Muscle layer of colon (tissue), 2 donors: ENCODE data around the gene GRIFIN.

ENCODE experiments used
- H3K27ac ChIP-seq: one replicate; pipeline ENCODE4 v1.7.0; 2013; ENCODE audit warnings: low read depth, mild to moderate bottlenecking, low read length, moderate library complexity
- H3K27me3 ChIP-seq, 2 donors: one replicate each; pipeline ENCODE4 v1.7.0; 2013; ENCODE audit warnings: low read length in 2 of 2, mild to moderate bottlenecking in 2 of 2; ENCODE audit not compliant: insufficient read depth in 2 of 2, control insufficient read depth in 1 of 2
- H3K36me3 ChIP-seq: one replicate; pipeline ENCODE4 v1.7.0; 2013; ENCODE audit warnings: mild to moderate bottlenecking, low read length; ENCODE audit not compliant: insufficient read depth
- H3K4me1 ChIP-seq: one replicate; pipeline ENCODE4 v1.7.0; 2013; ENCODE audit warnings: mild to moderate bottlenecking, low read length; ENCODE audit not compliant: insufficient read depth
- H3K4me3 ChIP-seq, 2 donors: one replicate each; pipeline ENCODE4 v1.7.0; 2013; ENCODE audit warnings: low read length in 2 of 2, low read depth in 1 of 2, mild to moderate bottlenecking in 1 of 2, moderate library complexity in 1 of 2
- H3K9ac ChIP-seq: one replicate; pipeline ENCODE4 v1.7.0; 2013; ENCODE audit warnings: low read length
- H3K9me3 ChIP-seq: one replicate; pipeline ENCODE4 v1.7.0; 2013; ENCODE audit warnings: mild to moderate bottlenecking, low read length
- donor health status: abdominal sarcoma.
- donor health status: Adenocarcinoma of cecum.

The GRIFIN gene

DNA sequence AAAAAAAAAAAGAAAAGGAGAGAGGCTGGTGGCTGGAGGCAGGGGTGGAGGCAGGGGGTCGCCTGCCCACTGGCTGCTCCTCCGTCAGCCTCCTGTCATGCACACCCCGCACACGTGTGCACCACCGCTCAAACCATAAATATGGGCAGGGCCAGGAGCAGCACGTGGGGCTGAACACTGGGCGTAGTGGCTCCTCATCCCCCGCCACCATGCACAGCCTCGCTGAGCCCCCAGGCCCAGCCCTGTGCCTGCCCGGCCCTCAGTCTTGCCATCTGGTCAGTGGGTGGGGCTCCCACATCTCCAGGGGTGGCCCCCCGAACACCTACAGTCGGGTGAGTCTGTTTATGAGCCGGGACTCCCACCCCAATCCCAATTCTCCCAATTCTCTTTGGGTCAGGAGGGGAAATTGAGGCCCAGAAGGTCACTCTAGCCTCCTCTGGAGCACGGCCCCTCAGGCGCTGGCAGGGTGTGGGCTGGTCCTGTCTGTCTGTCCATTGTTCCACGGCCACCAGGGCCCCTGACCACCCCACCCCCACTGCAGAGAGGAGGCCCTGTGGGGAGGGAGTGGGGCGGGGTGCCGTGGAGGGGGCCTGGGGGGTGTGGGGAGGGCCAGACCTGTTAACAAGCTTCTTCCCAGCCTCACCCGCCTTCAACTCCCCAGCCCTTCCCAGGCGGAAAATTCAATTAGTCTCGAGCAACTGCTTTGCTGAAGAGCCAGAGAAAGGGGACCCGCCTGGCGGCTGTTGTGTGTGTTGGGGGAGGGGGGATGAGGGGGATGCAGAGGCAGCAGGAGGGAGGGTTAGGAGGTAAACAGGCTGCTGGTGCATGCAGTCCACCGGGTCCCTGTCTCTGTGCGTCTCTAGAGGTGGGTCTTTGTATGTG, 19.5 kb upstream of the GRIFIN start:
- no peak overlapping the region for H3K9ac ChIP-seq
- H3K4me1 ChIP-seq = no peaks in the 10 kb centered on the region
- peaks cover 0 to 34% of the 10 kb centered on the region in 2 donors for H3K27me3 ChIP-seq
- no peak overlapping the region for H3K27ac ChIP-seq
- no peaks in the 10 kb centered on the region for H3K36me3 ChIP-seq
- H3K9me3 ChIP-seq = no peaks in the 10 kb centered on the region
- no peak overlapping the region for H3K4me3 ChIP-seq

DNA sequence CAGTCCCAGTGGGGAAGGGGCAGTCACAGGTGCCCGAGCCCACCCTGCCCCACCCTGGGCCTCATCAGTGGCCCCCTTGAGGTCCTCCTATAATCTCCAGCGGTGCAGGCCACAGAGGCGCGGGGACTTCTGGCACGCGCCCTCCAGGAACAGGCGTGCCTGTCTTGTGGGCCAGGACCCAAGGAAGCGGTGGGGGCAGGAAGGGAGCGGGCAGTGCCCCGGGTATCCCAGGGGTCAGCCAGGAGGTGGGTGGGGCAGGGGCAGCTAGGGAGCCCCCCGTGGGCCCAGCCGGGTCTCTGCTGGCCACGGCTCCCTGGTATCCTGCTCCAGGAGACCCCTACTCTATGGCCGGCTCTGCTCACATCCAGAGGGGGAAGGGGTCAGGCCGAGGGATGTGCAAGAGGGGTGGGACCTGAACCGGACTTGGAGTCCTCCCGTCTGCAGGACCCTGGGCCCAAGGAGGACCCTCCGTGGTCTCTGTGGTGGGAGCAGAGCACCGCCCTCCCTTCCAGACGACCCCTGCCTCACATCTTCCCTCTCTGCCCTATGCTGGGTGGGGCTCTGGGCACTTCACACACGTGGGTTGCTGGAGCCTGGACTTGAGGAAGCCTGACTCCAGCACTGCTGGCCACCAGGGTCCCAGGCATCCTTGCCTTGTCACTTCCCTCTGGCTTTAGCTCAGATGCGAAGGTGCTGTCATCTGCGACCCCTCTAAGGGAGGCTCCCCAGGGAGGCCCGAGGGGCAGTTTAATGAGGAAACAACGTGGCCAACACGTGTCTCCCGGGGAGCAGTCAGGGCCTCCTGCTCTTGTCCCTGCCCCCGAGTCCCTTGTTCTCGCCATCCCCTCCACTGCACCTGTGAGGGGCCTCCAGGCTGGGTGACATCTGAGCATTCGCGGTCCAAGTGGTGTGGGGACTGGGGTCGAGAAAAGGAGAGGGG, 18.3 kb upstream of the GRIFIN start:
- no peak overlapping the region for H3K4me3 ChIP-seq
- no peaks in the 10 kb centered on the region for H3K4me1 ChIP-seq
- H3K36me3 ChIP-seq = no peaks in the 10 kb centered on the region
- H3K27ac ChIP-seq = no peak overlapping the region
- no peaks in the 10 kb centered on the region for H3K9me3 ChIP-seq
- H3K27me3 ChIP-seq = peaks cover 0 to 34% of the 10 kb centered on the region in 2 donors
- H3K9ac ChIP-seq = no peak overlapping the region

DNA sequence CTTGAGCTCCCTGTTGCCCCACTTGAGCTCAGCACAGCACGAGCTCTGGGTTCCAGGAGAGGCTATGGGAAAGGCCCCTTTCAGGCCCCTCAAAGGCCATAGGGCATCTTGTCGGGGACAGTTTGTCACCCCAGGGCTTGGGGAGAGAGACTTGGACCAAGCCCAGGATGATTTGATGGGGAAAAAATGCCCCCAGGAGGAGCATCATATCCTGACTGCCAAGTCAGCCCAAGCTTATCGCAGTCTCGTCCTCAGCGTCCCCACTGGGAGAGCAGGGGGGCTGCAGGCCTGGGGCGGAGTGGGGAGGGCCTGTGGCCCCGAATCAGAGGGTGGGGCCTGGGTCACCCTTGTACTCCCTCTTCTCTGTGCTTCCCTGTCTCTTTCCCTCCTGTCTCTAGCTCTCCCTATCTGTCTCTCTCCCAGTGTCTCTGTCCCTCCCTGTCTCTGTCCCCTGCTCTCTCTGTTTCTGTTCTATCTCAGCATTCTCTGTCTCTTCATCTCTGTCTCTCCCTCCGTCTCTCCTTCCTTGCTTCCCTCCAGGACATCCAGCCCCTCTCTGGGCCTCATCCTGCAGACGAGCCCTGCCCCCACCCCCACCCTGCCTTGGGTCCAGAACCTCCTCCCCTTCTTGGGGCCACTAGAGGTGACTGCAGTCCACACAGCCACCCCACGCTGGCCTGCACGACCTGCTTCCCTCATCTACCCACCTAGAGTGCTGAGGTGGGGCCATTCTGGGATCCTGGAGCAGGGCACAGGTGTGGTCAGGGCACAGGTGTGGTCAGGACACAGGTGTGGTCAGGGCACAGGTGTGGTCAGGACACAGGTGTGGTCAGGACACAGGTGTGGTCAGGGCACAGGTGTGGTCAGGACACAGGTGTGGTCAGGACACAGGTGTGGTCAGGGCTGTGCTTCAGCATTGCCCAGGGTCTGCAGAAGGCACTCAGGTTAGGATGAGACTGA, 17.3 kb upstream of the GRIFIN start:
- Histone ChIP-seq H3K9me3 (no peaks in the 10 kb centered on the region), H3K4me1 (no peaks in the 10 kb centered on the region), H3K36me3 (no peaks in the 10 kb centered on the region), H3K9ac (no peak overlapping the region), H3K4me3 (no peak overlapping the region), H3K27ac (no peak overlapping the region), H3K27me3 (peaks cover 0 to 30% of the 10 kb centered on the region in 2 donors)

- no peak overlapping the region for H3K9ac ChIP-seq
- no peaks in the 10 kb centered on the region for H3K4me1 ChIP-seq
- H3K27me3 ChIP-seq = peaks cover 0 to 27% of the 10 kb centered on the region in 2 donors
- H3K27ac ChIP-seq = no peak overlapping the region
- no peaks in the 10 kb centered on the region for H3K36me3 ChIP-seq
- no peaks in the 10 kb centered on the region for H3K9me3 ChIP-seq
- no peak overlapping the region for H3K4me3 ChIP-seq
Observed at GRCh38 chr7:2492038-2492437, 15.8 kb upstream of the GRIFIN start.

- H3K4me3 ChIP-seq = no peak overlapping the region
- H3K4me1 ChIP-seq = no peaks in the 10 kb centered on the region
- no peak overlapping the region for H3K27ac ChIP-seq
- no peaks in the 10 kb centered on the region for H3K36me3 ChIP-seq
- H3K9ac ChIP-seq = no peak overlapping the region
- H3K9me3 ChIP-seq = no peaks in the 10 kb centered on the region
- H3K27me3 ChIP-seq = peaks cover 0 to 23% of the 10 kb centered on the region in 2 donors
Observed at GRCh38 chr7:2490181-2490651, 14.0 kb upstream of the GRIFIN start.

- H3K9me3 ChIP-seq = no peaks in the 10 kb centered on the region
- no peaks in the 10 kb centered on the region for H3K36me3 ChIP-seq
- H3K27ac ChIP-seq = no peak overlapping the region
- H3K4me1 ChIP-seq = no peaks in the 10 kb centered on the region
- H3K4me3 ChIP-seq = no peak overlapping the region
- H3K27me3 ChIP-seq = peaks cover 0 to 15% of the 10 kb centered on the region in 2 donors
- H3K9ac ChIP-seq = no peak overlapping the region
Observed at GRCh38 chr7:2488681-2489080, 12.5 kb upstream of the GRIFIN start.

- Histone ChIP-seq H3K9me3 (no peaks in the 10 kb centered on the region), H3K4me3 (no peak overlapping the region), H3K9ac (no peak overlapping the region), H3K27ac (no peak overlapping the region), H3K27me3 (peaks cover 0 to 12% of the 10 kb centered on the region in 2 donors), H3K36me3 (no peaks in the 10 kb centered on the region), H3K4me1 (no peaks in the 10 kb centered on the region)
Observed at GRCh38 chr7:2488272-2488645, 12.1 kb upstream of the GRIFIN start.

DNA sequence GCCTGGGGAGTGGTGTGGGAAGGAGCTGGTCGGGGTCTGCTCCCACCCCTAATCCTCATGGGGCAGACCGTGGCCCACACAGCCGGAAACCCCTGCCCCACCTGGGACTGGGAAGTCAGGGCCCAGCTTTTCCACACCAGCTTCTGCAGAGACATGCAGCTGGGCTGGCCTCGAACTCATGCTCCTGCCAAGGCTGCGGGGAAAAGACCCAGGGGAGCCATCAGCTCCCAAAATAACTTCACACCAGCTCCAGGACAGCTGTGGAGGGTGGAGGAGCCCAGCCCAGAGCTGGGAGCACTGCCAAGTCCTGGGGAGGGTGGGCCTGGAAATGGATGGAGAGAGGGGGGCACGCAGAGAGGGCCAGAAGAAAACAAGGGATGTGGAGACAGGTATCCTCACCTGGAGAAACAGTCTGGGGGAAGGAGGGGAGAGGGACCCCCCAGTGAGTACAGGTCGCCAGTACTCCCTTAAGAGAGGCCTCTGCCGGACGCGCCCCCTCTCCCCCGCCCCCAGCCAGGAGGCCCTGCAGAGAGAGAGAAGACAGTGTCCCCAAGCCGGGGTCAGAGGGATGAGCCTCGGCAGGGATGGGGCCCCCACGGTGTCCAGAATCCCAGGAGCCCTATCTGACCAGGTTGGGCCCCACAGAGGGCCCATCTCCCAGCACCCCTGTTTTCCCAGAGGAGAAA, 11.5 kb upstream of the GRIFIN start:
- H3K4me1 ChIP-seq = no peaks in the 10 kb centered on the region
- no peaks in the 10 kb centered on the region for H3K9me3 ChIP-seq
- no peak overlapping the region for H3K4me3 ChIP-seq
- H3K9ac ChIP-seq = no peak overlapping the region
- H3K27ac ChIP-seq = no peak overlapping the region
- peaks cover 0 to 14% of the 10 kb centered on the region in 2 donors for H3K27me3 ChIP-seq
- no peaks in the 10 kb centered on the region for H3K36me3 ChIP-seq

GRCh38 chr7:2484868-2485267, 8.7 kb upstream of the GRIFIN start:
- H3K9ac ChIP-seq = no peak overlapping the region
- H3K9me3 ChIP-seq = no peaks in the 10 kb centered on the region
- no peaks in the 10 kb centered on the region for H3K4me1 ChIP-seq
- no peaks in the 10 kb centered on the region for H3K36me3 ChIP-seq
- H3K27ac ChIP-seq = no peak overlapping the region
- no peak overlapping the region for H3K4me3 ChIP-seq
- H3K27me3 ChIP-seq = peaks cover 0 to 31% of the 10 kb centered on the region in 2 donors

DNA sequence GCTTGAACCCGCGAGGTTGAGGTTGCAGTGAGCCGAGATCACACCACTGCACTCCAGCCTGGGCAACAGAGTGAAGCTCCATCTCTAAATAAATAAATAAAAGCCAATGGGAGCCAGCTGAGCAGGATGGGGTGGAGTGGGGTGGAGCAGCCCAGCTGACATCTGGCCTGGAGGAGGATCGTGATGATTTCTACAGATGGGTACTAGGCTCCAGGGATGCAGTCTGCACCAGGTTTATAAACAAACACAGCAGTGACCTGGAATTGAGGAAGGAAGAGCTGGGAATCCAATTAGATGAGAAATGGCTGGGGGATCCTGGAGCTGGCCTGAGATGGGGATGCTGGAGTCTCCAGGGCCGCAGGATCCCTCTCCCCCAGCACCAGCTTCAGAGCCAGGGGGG, 7.3 kb upstream of the GRIFIN start:
- H3K27ac ChIP-seq = no peak overlapping the region
- no peaks in the 10 kb centered on the region for H3K9me3 ChIP-seq
- H3K4me3 ChIP-seq = no peak overlapping the region
- no peaks in the 10 kb centered on the region for H3K36me3 ChIP-seq
- peaks cover 0 to 34% of the 10 kb centered on the region in 2 donors for H3K27me3 ChIP-seq
- H3K9ac ChIP-seq = no peak overlapping the region
- peaks cover under 1% of the 10 kb centered on the region for H3K4me1 ChIP-seq
